RPMI7951 (cell line): ENCODE results near the gene PTGFRN. TPM values are rescaled to one million over a fixed set of nuclear protein-coding genes. Genes with fewer than 3 reads are reported as not detected.
"Not testable (repeated sequence)": the region's sequence is repeated elsewhere in the genome, so short reads cannot be mapped to it uniquely, and the experiment has no call there.

Source experiments
- DNase-seq: peaks from one replicate; pipeline ENCODE4 v3.0.0-alpha.2; 2012; ENCODE audit warnings: low read depth
- total RNA-seq: library from RNA; depleted of rRNA; stranded (reverse); fragments of >200 nt; shearing (Covaris generic); gene quantifications from 2 replicates; pipeline ENCODE4 v1.2.3, GENCODE V29; 2014; rRNA removed

The PTGFRN gene
- 76.1 and 101 TPM in 2 replicates for total RNA-seq

- DNase-seq: peak; percentile 71
These were observed at the start of gene PTGFRN for GRCh38 chr1:116909512-116910378. Gene PTGFRN (plus strand): TSS chr1:116909916. CDS start chr1:116910204, 288 bp downstream.

- not testable (repeated sequence) for DNase-seq
These were observed 49.5 kb upstream of the PTGFRN start for GRCh38 chr1:116860167-116860566.

GRCh38 chr1:116861137-116861536 is 48.6 kb upstream of the PTGFRN start:
- DNase-seq: no peak

GRCh38 chr1:116863031-116863430 is 46.7 kb upstream of the PTGFRN start:
- not testable (repeated sequence) for DNase-seq

GRCh38 chr1:116866478-116866877 is 43.2 kb upstream of the PTGFRN start:
- DNase-seq: not testable (repeated sequence)

- no peak for DNase-seq
These were observed 41.3 kb upstream of the PTGFRN start for GRCh38 chr1:116868385-116868784.

GRCh38 chr1:116869611-116870010 is 40.1 kb upstream of the PTGFRN start:
- no peak for DNase-seq

- DNase-seq: no peak
These were observed 39.4 kb upstream of the PTGFRN start for GRCh38 chr1:116870300-116870699.

- no peak for DNase-seq
These were observed 38.0 kb upstream of the PTGFRN start for GRCh38 chr1:116871779-116872146.

- DNase-seq: peak; percentile 94
These were observed 35.9 kb upstream of the PTGFRN start for GRCh38 chr1:116873680-116874271.

GRCh38 chr1:116874733-116875249 is 34.9 kb upstream of the PTGFRN start:
- peak; percentile 72 for DNase-seq

- no peak for DNase-seq
These were observed 34.3 kb upstream of the PTGFRN start for GRCh38 chr1:116875391-116875790.

GRCh38 chr1:116875946-116876345 is 33.8 kb upstream of the PTGFRN start:
- DNase-seq: not testable (repeated sequence)

- no peak for DNase-seq
These were observed 32.4 kb upstream of the PTGFRN start for GRCh38 chr1:116877141-116877818.

GRCh38 chr1:116878804-116879477 is 30.8 kb upstream of the PTGFRN start:
- peak; percentile 30 for DNase-seq

- DNase-seq: no peak
These were observed 30.1 kb upstream of the PTGFRN start for GRCh38 chr1:116879478-116880133.

- DNase-seq: no peak
These were observed 28.8 kb upstream of the PTGFRN start for GRCh38 chr1:116880917-116881316.

GRCh38 chr1:116881879-116882520 is 27.7 kb upstream of the PTGFRN start:
- DNase-seq: peak; percentile 54

- no peak for DNase-seq
These were observed 26.9 kb upstream of the PTGFRN start for GRCh38 chr1:116882866-116883265.

- DNase-seq: no peak
These were observed 23.3 kb upstream of the PTGFRN start for GRCh38 chr1:116886291-116886878.
